SK-N-SH treated with all-trans-retinoic acid at 6 μM for 48 hours (cell line): ENCODE data around the gene SF3B3.

ENCODE experiments used
- CREB5 ChIP-seq: fragments of 250-450 bp; sonication (Bioruptor Pico); IDR thresholded peaks from 2 replicates; pipeline ENCODE4 v1.5.1; 2020; ENCODE audit warnings: low read depth, mild to moderate bottlenecking, moderate library complexity
- CSDC2 ChIP-seq: fragments of 250-450 bp; sonication (Bioruptor Pico); IDR thresholded peaks from 2 replicates; pipeline ENCODE4 v1.5.0; 2020; ENCODE audit warnings: mild to moderate bottlenecking, moderate library complexity
- OSR1 ChIP-seq: fragments of 250-450 bp; sonication (Bioruptor Pico); IDR thresholded peaks from 2 replicates; pipeline ENCODE4 v1.8.0; 2022; ENCODE audit warnings: moderate library complexity, mild to moderate bottlenecking, inconsistent platforms
- RARB ChIP-seq: fragments of 250-450 bp; sonication (Bioruptor Pico); IDR thresholded peaks from 2 replicates; pipeline ENCODE4 v1.8.0; 2021; ENCODE audit warnings: mild to moderate bottlenecking, moderate library complexity
- SNAI2 ChIP-seq: fragments of 250-450 bp; sonication (Bioruptor Pico); IDR thresholded peaks from 2 replicates; pipeline ENCODE4 v1.5.0; 2020; ENCODE audit warnings: mild to moderate bottlenecking, moderate library complexity
- TCF4 ChIP-seq: fragments of 250-450 bp; sonication (Bioruptor Pico); IDR thresholded peaks from 2 replicates; pipeline ENCODE4 v1.8.0; 2021; ENCODE audit warnings: mild to moderate bottlenecking, moderate library complexity, borderline replicate concordance
- ZC3H10 ChIP-seq: fragments of 250-450 bp; sonication (Bioruptor Pico); IDR thresholded peaks from 2 replicates; pipeline ENCODE4 v1.5.1; 2021; ENCODE audit warnings: mild to moderate bottlenecking, moderate library complexity
- ZNF70 ChIP-seq: fragments of 450-650 bp; formaldehyde crosslinking; IDR thresholded peaks from 2 replicates; pipeline ENCODE4 v1.5.0; 2020; ENCODE audit warnings: mild to moderate bottlenecking, moderate library complexity
- ZNF8 ChIP-seq: fragments of 450-650 bp; formaldehyde crosslinking; IDR thresholded peaks from 2 replicates; pipeline ENCODE4 v1.5.0; 2020; ENCODE audit warnings: mild to moderate bottlenecking, moderate library complexity
- TF ChIP-seq, protein P1 (sequence below): fragments of 250-450 bp; sonication (Bioruptor Pico); IDR thresholded peaks from 2 replicates; pipeline ENCODE4 v1.5.0; 2020; ENCODE audit warnings: mild to moderate bottlenecking, moderate library complexity
- TF ChIP-seq, protein P2 (sequence below): fragments of 250-450 bp; sonication (Bioruptor Pico); IDR thresholded peaks from 2 replicates; pipeline ENCODE4 v1.8.0; 2020; ENCODE audit warnings: mild to moderate bottlenecking, moderate library complexity, borderline replicate concordance

GRCh38 chr16:70574595-70575271 lies 51.1 kb downstream of the SF3B3 start:
- TF ChIP-seq ZC3H10 (CRISPR knock-in tag) (no peak), TCF4 (CRISPR knock-in tag) (no peak), ZNF70 (CRISPR knock-in tag) (no peak), OSR1 (CRISPR knock-in tag) (no peak), CSDC2 (CRISPR knock-in tag) (no peak), RARB (CRISPR knock-in tag) (no peak), SNAI2 (CRISPR knock-in tag) (no peak), ZNF8 (CRISPR knock-in tag) (no peak), CREB5 (CRISPR knock-in tag) (no peak)
- TF ChIP-seq, protein P1, sequence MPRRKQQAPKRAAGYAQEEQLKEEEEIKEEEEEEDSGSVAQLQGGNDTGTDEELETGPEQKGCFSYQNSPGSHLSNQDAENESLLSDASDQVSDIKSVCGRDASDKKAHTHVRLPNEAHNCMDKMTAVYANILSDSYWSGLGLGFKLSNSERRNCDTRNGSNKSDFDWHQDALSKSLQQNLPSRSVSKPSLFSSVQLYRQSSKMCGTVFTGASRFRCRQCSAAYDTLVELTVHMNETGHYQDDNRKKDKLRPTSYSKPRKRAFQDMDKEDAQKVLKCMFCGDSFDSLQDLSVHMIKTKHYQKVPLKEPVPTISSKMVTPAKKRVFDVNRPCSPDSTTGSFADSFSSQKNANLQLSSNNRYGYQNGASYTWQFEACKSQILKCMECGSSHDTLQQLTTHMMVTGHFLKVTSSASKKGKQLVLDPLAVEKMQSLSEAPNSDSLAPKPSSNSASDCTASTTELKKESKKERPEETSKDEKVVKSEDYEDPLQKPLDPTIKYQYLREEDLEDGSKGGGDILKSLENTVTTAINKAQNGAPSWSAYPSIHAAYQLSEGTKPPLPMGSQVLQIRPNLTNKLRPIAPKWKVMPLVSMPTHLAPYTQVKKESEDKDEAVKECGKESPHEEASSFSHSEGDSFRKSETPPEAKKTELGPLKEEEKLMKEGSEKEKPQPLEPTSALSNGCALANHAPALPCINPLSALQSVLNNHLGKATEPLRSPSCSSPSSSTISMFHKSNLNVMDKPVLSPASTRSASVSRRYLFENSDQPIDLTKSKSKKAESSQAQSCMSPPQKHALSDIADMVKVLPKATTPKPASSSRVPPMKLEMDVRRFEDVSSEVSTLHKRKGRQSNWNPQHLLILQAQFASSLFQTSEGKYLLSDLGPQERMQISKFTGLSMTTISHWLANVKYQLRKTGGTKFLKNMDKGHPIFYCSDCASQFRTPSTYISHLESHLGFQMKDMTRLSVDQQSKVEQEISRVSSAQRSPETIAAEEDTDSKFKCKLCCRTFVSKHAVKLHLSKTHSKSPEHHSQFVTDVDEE: no peak
- TF ChIP-seq, protein P2, sequence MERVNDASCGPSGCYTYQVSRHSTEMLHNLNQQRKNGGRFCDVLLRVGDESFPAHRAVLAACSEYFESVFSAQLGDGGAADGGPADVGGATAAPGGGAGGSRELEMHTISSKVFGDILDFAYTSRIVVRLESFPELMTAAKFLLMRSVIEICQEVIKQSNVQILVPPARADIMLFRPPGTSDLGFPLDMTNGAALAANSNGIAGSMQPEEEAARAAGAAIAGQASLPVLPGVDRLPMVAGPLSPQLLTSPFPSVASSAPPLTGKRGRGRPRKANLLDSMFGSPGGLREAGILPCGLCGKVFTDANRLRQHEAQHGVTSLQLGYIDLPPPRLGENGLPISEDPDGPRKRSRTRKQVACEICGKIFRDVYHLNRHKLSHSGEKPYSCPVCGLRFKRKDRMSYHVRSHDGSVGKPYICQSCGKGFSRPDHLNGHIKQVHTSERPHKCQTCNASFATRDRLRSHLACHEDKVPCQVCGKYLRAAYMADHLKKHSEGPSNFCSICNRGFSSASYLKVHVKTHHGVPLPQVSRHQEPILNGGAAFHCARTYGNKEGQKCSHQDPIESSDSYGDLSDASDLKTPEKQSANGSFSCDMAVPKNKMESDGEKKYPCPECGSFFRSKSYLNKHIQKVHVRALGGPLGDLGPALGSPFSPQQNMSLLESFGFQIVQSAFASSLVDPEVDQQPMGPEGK: no peak
